Activated naive CD4-positive, alpha-beta T cell treated with anti-CD3 and anti-CD28 coated beads, Interleukin-2, amount 50 U/mL, for 16 hours (primary cell): ENCODE data around the gene LZIC.

Experiments
- DNase-seq: peaks from one replicate; pipeline ENCODE4 v3.0.0-alpha.2; 2020

The LZIC gene

GRCh38 chr1:9910076-9910422, 33.1 kb downstream of the LZIC start, which contains the start of gene CTNNBIP1:
Gene CTNNBIP1, minus strand, starts transcription at chr1:9910269. Its CDS starts 38,205 bp downstream, at chr1:9872064.
- no peak for DNase-seq

GRCh38 chr1:9909234-9910046, 33.8 kb downstream of the LZIC start:
- DNase-seq, result peak; percentile 23

- no peak for DNase-seq
These were observed 34.3 kb downstream of the LZIC start for GRCh38 chr1:9908871-9909233.

GRCh38 chr1:9907441-9907840, 35.8 kb downstream of the LZIC start:
- no peak for DNase-seq

- DNase-seq, result no peak
These were observed 36.7 kb downstream of the LZIC start for GRCh38 chr1:9906466-9906865.

- DNase-seq, result no peak
These were observed 38.2 kb downstream of the LZIC start for GRCh38 chr1:9905010-9905409.

- no peak for DNase-seq
These were observed 38.6 kb downstream of the LZIC start for GRCh38 chr1:9904596-9904995.

- no peak for DNase-seq
These were observed 39.2 kb downstream of the LZIC start for GRCh38 chr1:9903801-9904527.

- no peak for DNase-seq
These were observed 41.1 kb downstream of the LZIC start for GRCh38 chr1:9902060-9902452.

GRCh38 chr1:9901148-9902059, 41.8 kb downstream of the LZIC start:
- no peak for DNase-seq

GRCh38 chr1:9900142-9901043, 42.8 kb downstream of the LZIC start:
- DNase-seq, result no peak

- no peak for DNase-seq
These were observed 49.1 kb downstream of the LZIC start for GRCh38 chr1:9894115-9894514.

- no peak for DNase-seq
These were observed 50.3 kb downstream of the LZIC start for GRCh38 chr1:9892563-9893528.

GRCh38 chr1:9891207-9891606, 52.0 kb downstream of the LZIC start:
- no peak for DNase-seq

GRCh38 chr1:9890224-9890731, 52.9 kb downstream of the LZIC start:
- no peak for DNase-seq

- no peak for DNase-seq
These were observed 53.8 kb downstream of the LZIC start for GRCh38 chr1:9889411-9889810.

GRCh38 chr1:9888886-9889285, 54.3 kb downstream of the LZIC start:
- DNase-seq, result no peak

GRCh38 chr1:9887070-9887469, 56.1 kb downstream of the LZIC start:
- no peak for DNase-seq

- DNase-seq, result no peak
These were observed 57.0 kb downstream of the LZIC start for GRCh38 chr1:9886092-9886742.

- DNase-seq, result no peak
These were observed 58.4 kb downstream of the LZIC start for GRCh38 chr1:9884805-9885204.
